Smooth muscle cell (in vitro differentiated cells): Measurements from ENCODE around the gene SCAMP2. TPM values are rescaled to one million over a fixed set of nuclear protein-coding genes. Genes with fewer than 3 reads are reported as not detected.
A peak's percentile ranks its signal among the peaks of the same experiment; 100 is the strongest.

Experiments
- DNase-seq: peaks from one replicate; lab custom pipeline; 2025; ENCODE audit not compliant: unreplicated experiment; lab: John Stamatoyannopoulos, UW
- H2AFZ ChIP-seq: fragments of 200-600 bp; sonication (generic); 2 replicates; pipeline ENCODE4 v1.6.0; 2016; ENCODE audit warnings: antibody characterized with exemption, low read depth, mild to moderate bottlenecking
- H3F3A ChIP-seq: fragments of 200-600 bp; sonication (generic); 2 replicates; pipeline ENCODE4 v1.6.0; 2017; ENCODE audit warnings: antibody characterized with exemption, low read depth
- H3K27ac ChIP-seq: fragments of 200-600 bp; sonication (generic); 2 replicates; pipeline ENCODE4 v1.5.1; 2016; ENCODE audit warnings: low read depth, mild to moderate bottlenecking
- H3K27me3 ChIP-seq: fragments of 200-600 bp; sonication (generic); 2 replicates; pipeline ENCODE4 v1.6.1; 2016; ENCODE audit warnings: low read depth, mild to moderate bottlenecking
- H3K36me3 ChIP-seq: fragments of 200-600 bp; sonication (generic); 2 replicates; pipeline ENCODE4 v1.5.1; 2016; ENCODE audit warnings: low read depth
- H3K4me1 ChIP-seq: fragments of 200-600 bp; sonication (generic); 2 replicates; pipeline ENCODE4 v1.5.1; 2016; ENCODE audit warnings: low read depth
- H3K4me2 ChIP-seq: fragments of 200-600 bp; sonication (generic); 2 replicates; pipeline ENCODE4 v1.6.0; 2016; ENCODE audit warnings: mild to moderate bottlenecking
- H3K4me3 ChIP-seq: fragments of 200-600 bp; sonication (generic); 2 replicates; pipeline ENCODE4 v1.5.1; 2016; ENCODE audit warnings: mild to moderate bottlenecking
- H3K79me2 ChIP-seq: fragments of 200-600 bp; sonication (generic); 2 replicates; pipeline ENCODE4 v1.6.0; 2016; ENCODE audit warnings: low read depth, mild to moderate bottlenecking
- H3K9ac ChIP-seq: fragments of 200-600 bp; sonication (generic); 2 replicates; pipeline ENCODE4 v1.6.0; 2016; ENCODE audit warnings: low read depth
- H3K9me3 ChIP-seq: fragments of 200-600 bp; sonication (generic); replicated peaks from 2 replicates; pipeline ENCODE4 v1.5.1; 2016; ENCODE audit warnings: low read depth
- H4K20me1 ChIP-seq: fragments of 200-600 bp; sonication (generic); 2 replicates; pipeline ENCODE4 v1.6.0; 2016; ENCODE audit warnings: low read depth
- whole genome bisulfite sequencing: methylation state at CpG from one replicate; pipeline ENCODE4 v1.1.7; 2016; ENCODE audit warnings: low lambda C conversion rate; 5-methylcytosine and 5-hydroxymethylcytosine counted together
- polyA plus RNA-seq: library from polyadenylated mRNA; unstranded; fragments of >200 nt; fragmentation: Nextera tagmentation; extraction: Ambion mirVana; gene quantifications from 2 replicates; pipeline ENCODE4 v1.2.1, GENCODE V29; 2016
- total RNA-seq: library from RNA; depleted of rRNA; stranded (reverse); fragments of >200 nt; gene quantifications from 2 replicates; pipeline ENCODE4 v1.2.3, GENCODE V29; 2014
- TF ChIP-seq, protein P1 (sequence below): fragments of 200-600 bp; sonication (generic); IDR thresholded peaks from 2 replicates; pipeline ENCODE4 v1.5.1; 2017; ENCODE audit warnings: borderline replicate concordance, mild to moderate bottlenecking, antibody characterized with exemption; ENCODE audit not compliant: insufficient read depth, poor library complexity, severe bottlenecking

The SCAMP2 gene
- total and polyA plus RNA-seq, 2 experiments from 2014 or later: 55.5 to 80.3 TPM

DNA sequence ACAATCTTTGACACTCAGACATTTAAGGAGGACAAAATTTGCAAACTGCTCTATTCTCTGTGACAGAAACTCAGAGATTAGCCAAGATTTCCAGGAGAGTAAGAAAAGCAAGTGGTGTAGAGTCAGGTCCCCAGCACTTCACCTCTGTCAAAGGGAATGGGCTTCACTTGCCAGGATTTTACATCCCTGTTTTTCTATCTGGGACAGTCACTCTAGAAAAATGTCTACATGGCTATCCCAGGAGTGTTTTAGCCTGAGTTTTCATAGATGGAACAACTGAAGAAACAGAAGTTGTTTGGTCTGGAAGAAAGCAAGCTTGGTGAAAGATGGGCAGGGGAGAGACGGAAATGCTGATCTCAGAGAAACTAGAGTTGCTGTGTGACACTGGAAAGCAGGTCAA, 30.5 kb upstream of the SCAMP2 start:
- H3K9ac ChIP-seq: no peak overlapping the region
- peaks cover 20% of the 10 kb centered on the region for H3K79me2 ChIP-seq
- H3K36me3 ChIP-seq: no peaks in the 10 kb centered on the region
- no peak overlapping the region for H3K27ac ChIP-seq
- no peaks in the 10 kb centered on the region for H3K9me3 ChIP-seq
- no peaks in the 10 kb centered on the region for H3K27me3 ChIP-seq
- H4K20me1 ChIP-seq: peaks cover 10% of the 10 kb centered on the region
- no peak for DNase-seq
- peaks cover 11% of the 10 kb centered on the region for H3K4me1 ChIP-seq
- no peak overlapping the region for H3K4me2 ChIP-seq
- TF ChIP-seq, protein P1, sequence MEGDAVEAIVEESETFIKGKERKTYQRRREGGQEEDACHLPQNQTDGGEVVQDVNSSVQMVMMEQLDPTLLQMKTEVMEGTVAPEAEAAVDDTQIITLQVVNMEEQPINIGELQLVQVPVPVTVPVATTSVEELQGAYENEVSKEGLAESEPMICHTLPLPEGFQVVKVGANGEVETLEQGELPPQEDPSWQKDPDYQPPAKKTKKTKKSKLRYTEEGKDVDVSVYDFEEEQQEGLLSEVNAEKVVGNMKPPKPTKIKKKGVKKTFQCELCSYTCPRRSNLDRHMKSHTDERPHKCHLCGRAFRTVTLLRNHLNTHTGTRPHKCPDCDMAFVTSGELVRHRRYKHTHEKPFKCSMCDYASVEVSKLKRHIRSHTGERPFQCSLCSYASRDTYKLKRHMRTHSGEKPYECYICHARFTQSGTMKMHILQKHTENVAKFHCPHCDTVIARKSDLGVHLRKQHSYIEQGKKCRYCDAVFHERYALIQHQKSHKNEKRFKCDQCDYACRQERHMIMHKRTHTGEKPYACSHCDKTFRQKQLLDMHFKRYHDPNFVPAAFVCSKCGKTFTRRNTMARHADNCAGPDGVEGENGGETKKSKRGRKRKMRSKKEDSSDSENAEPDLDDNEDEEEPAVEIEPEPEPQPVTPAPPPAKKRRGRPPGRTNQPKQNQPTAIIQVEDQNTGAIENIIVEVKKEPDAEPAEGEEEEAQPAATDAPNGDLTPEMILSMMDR: no peak
- 100% methylated on average over 1 of the region's 1 CpG for WGBS
- H3K4me3 ChIP-seq: no peak overlapping the region
- peaks cover 15% of the 10 kb centered on the region for H3F3A ChIP-seq
- no peak overlapping the region for H2AFZ ChIP-seq

DNA sequence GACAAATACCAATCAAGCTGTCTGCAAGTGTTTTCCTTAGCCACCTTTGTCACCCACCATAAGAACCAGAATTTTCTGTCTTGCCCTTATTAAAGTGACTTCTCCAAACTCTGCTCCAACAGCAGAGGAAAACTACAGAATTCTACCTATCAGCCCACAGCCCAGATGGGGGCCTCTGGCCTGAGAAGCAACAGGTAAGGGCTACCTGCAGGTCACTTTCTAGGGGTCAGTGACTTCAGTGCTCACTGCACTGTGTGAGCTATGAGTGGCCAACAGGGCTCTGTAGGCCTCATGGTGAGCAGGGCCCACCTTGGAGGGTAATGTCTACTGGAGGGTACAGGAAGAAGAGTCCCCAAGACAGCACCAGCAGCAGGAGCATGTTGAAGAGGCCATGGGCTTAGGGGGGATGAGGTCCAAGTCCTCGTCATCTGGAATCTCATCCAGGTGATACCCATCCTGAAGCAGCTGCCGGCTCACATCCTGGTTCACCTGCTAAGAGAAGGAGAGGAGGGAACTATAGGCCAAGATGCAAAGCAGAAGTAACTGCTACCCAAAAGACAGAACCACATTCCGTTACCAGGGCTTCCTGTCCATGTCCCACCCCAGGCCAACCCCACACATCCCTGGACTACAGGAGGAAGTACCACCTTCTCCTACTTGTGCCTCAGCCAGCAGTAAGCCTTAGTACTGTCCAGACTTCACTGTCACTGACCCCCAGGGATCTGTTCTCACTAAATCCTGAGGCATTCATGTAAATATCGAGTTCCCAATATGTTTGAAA, 29.3 kb upstream of the SCAMP2 start:
- H3F3A ChIP-seq: peaks cover 15% of the 10 kb centered on the region
- TF ChIP-seq, protein P1: no peak
- H3K79me2 ChIP-seq: peaks cover 20% of the 10 kb centered on the region
- no peak overlapping the region for H3K4me3 ChIP-seq
- no peak overlapping the region for H3K9ac ChIP-seq
- no peaks in the 10 kb centered on the region for H3K9me3 ChIP-seq
- DNase-seq: no peak
- H3K4me1 ChIP-seq: peaks cover 11% of the 10 kb centered on the region
- no peaks in the 10 kb centered on the region for H3K36me3 ChIP-seq
- no peak overlapping the region for H3K27ac ChIP-seq
- no peaks in the 10 kb centered on the region for H3K27me3 ChIP-seq
- WGBS: 96% methylated on average over 4 of the region's 4 CpGs
- no peak overlapping the region for H3K4me2 ChIP-seq
- no peak overlapping the region for H2AFZ ChIP-seq
- H4K20me1 ChIP-seq: peaks cover 10% of the 10 kb centered on the region

DNA sequence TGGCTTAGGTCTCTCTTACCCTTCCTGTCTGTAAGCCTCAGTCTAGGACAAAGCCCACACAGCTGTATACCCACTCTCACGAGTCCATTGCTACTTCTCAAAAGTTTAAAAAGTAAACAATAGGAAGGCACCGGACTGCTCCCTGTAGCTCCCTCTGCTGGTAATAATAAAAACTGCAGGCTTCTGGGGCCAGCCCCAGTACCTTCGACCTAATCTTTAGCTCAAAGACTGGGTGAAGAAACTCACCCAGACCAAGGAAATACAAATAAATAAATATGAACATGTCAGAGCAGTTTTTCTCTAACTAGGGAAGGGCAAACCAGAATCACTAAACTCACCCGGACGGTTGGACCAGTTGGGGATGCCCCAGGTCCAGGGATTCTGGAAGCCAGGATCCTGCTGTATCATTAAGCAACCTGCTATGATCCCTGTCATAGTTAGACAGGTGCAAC, 28.5 kb upstream of the SCAMP2 start:
- WGBS: 24% methylated on average over 5 of the region's 5 CpGs
- Histone ChIP-seq H3K27me3 (no peaks in the 10 kb centered on the region), H3K27ac (peak overlapping the region; percentile 5), H3K9ac (no peak overlapping the region), H3K4me3 (no peak overlapping the region), H3K4me2 (no peak overlapping the region), H3K36me3 (no peaks in the 10 kb centered on the region), H3K9me3 (no peaks in the 10 kb centered on the region), H3K4me1 (peaks cover 11% of the 10 kb centered on the region), H4K20me1 (peaks cover 10% of the 10 kb centered on the region), H3F3A (peaks cover 15% of the 10 kb centered on the region), H2AFZ (no peak overlapping the region), H3K79me2 (peaks cover 20% of the 10 kb centered on the region)
- TF ChIP-seq, protein P1: peak; percentile 94
- no peak for DNase-seq

DNA sequence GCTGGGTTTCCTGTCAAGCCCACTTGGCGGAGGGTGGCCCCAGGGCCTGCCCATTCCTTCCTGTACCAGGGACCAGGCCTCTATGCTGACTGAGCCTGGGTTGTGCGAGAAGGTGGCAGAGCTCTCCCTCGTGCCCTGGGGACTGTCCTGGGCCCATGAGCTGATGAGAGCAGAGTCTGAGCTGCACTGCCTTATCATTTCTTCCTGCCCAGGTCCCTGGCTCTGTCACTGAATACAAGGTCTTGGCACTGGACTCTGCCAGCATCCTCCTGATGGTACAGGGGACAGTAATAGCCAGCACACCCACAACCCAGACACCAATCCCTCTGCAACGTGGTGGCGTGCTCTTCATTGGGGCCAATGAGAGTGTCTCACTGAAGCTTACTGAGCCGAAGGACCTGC, 24.1 kb upstream of the SCAMP2 start:
- H3K9me3 ChIP-seq: no peaks in the 10 kb centered on the region

More for the DNA sequence above, 24.1 kb upstream of the SCAMP2 start:
- H3K36me3 ChIP-seq: no peaks in the 10 kb centered on the region
- no peak overlapping the region for H3K4me2 ChIP-seq
- no peak overlapping the region for H3K9ac ChIP-seq
- no peaks in the 10 kb centered on the region for H3K27me3 ChIP-seq
- no peak overlapping the region for H3K27ac ChIP-seq
- H3K4me1 ChIP-seq: no peaks in the 10 kb centered on the region
- no peaks in the 10 kb centered on the region for H3K79me2 ChIP-seq
- TF ChIP-seq, protein P1: no peak
- 97% methylated on average over 6 of the region's 6 CpGs for WGBS
- peaks cover 3% of the 10 kb centered on the region for H4K20me1 ChIP-seq
- no peak for DNase-seq
- H3K4me3 ChIP-seq: no peak overlapping the region
- no peak overlapping the region for H2AFZ ChIP-seq
- peaks cover 10% of the 10 kb centered on the region for H3F3A ChIP-seq
